ENCODE measurements around the gene GGTLC3.
"Not testable (repeated sequence)": the region's sequence is repeated elsewhere in the genome, so short reads cannot be mapped to it uniquely, and the experiment has no call there.

Gene GGTLC3

DNA sequence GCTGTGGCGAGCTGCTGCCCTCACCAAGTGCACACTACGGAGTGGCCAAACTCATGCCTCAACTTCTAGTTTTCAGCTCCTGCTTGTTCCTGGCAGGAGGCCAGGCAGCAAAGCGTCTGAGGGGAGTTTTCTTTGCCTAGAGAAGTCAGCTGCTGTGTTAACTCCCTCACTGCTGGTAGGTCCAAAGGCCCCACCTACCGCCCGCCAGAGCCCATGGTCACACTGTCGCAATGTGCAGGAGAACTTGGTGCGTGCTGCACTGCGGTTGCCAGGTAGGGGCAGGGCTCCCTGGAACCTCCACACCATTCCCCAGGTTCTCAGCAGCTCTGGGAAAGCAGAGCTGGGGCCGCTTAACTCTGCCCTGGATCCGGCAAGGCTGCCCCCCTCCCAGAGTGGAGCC, 5.6 kb downstream of the GGTLC3 start:
- not testable (repeated sequence) for DNase-seq

- not testable (repeated sequence) for DNase-seq
Measured at GRCh38 chr22:18511327-18511726, 6.6 kb downstream of the GGTLC3 start.

DNA sequence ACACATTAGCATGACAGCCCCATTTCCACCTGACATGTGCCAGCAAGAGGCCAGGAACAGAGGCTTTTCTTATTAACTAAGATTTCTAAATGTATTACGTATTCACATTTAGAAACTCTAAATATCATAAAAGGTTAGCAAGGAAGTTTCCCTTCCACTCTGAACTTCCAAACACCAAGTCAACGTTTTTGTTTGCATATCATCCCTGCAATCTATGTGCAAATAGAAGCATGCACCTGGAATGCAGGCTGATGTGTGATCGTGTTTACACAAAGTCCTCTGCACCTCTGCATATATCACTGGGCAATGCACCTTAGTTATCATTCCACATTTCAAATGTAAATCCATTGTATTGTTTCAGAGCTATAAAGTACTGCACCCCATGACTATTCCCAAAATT, 21.7 kb downstream of the GGTLC3 start:
- DNase-seq: not testable (repeated sequence)

All from stimulated activated CD4-positive, alpha-beta T cell treated with anti-CD3 and anti-CD28 coated beads, Interleukin-4, amount 100 ng/mL, for 4 hours (primary cell).